PC-9 (cell line): Measurements from ENCODE around the gene UTP15. TPM values are rescaled to one million over a fixed set of nuclear protein-coding genes. Genes with fewer than 3 reads are reported as not detected.

Experiments used
- BruUV-seq: library from RNA; stranded (reverse); fragments of 400-500 nt; replicated peaks from 2 replicates; lab custom pipeline; 2021; lab: Mats Ljungman, UMichigan
- CTCF ChIA-PET: fragments of 300-600 bp; sonication (Branson Sonifier 250); formaldehyde crosslinking; loops from one replicate; lab custom pipeline; 2022; ENCODE audit warnings: antibody characterized with exemption; lab: Charles Lee
- POLR2A ChIA-PET: fragments of 300-600 bp; sonication (Branson Sonifier 250); formaldehyde crosslinking; loops from one replicate; lab custom pipeline; 2022; ENCODE audit warnings: antibody characterized with exemption; ENCODE audit not compliant: unreplicated experiment; lab: Charles Lee
- DNase-seq, 2 experiments: peaks; one replicate each; pipeline versions ENCODE4 v3.0.0 to v3.0.0-alpha.2; 2015 to 2022; ENCODE audit warnings: mixed read lengths in 1 of 2
- H2AFZ ChIP-seq: fragments of 200-600 bp; sonication (generic); 2 replicates; pipeline ENCODE4 v1.8.1; 2017; ENCODE audit warnings: antibody characterized with exemption
- H3F3A ChIP-seq: fragments of 200-600 bp; sonication (generic); 2 replicates; pipeline ENCODE4 v1.8.1; 2017; ENCODE audit warnings: antibody characterized with exemption, mild to moderate bottlenecking, low read depth; ENCODE audit not compliant: insufficient read depth
- H3K27ac ChIP-seq: fragments of 200-600 bp; sonication (generic); 2 replicates; pipeline ENCODE4 v1.6.1; 2016; ENCODE audit warnings: mixed run types
- H3K27me3 ChIP-seq: fragments of 200-600 bp; sonication (generic); 2 replicates; pipeline ENCODE4 v1.6.1; 2016; ENCODE audit warnings: low read depth, mixed run types; ENCODE audit not compliant: insufficient read depth
- H3K36me3 ChIP-seq: fragments of 200-600 bp; sonication (generic); 2 replicates; pipeline ENCODE4 v1.6.1; 2016; ENCODE audit warnings: low read depth, mixed run types
- H3K4me1 ChIP-seq: fragments of 200-600 bp; sonication (generic); replicated peaks from 2 replicates; pipeline ENCODE4 v1.6.1; 2016; ENCODE audit warnings: mixed run types; ENCODE audit not compliant: insufficient read depth
- H3K4me2 ChIP-seq: fragments of 200-600 bp; sonication (generic); 2 replicates; pipeline ENCODE4 v1.6.1; 2017; ENCODE audit warnings: mixed run types
- H3K4me3 ChIP-seq: fragments of 200-600 bp; sonication (generic); 2 replicates; pipeline ENCODE4 v1.6.1; 2016; ENCODE audit warnings: mixed run types
- H3K79me2 ChIP-seq: fragments of 200-600 bp; sonication (generic); 2 replicates; pipeline ENCODE4 v1.6.1; 2017; ENCODE audit warnings: low read depth, mixed run types
- H3K9me2 ChIP-seq: fragments of 200-600 bp; sonication (generic); 2 replicates; pipeline ENCODE4 v1.8.1; 2017; ENCODE audit warnings: mild to moderate bottlenecking; ENCODE audit not compliant: insufficient read depth
- H3K9me3 ChIP-seq: fragments of 200-600 bp; sonication (generic); 2 replicates; pipeline ENCODE4 v1.8.1; 2016; ENCODE audit warnings: low read depth; ENCODE audit not compliant: insufficient read depth
- H4K20me1 ChIP-seq: fragments of 200-600 bp; sonication (generic); 2 replicates; pipeline ENCODE4 v1.8.1; 2017; ENCODE audit not compliant: insufficient read depth
- EZH2 ChIP-seq: fragments of 200-600 bp; sonication (generic); IDR thresholded peaks from 2 replicates; pipeline ENCODE4 v1.8.0; 2017; ENCODE audit warnings: antibody characterized with exemption, low read depth
- intact Hi-C: fragments of 100-400 bp; cut with micrococcal nuclease; formaldehyde crosslinking; loops from one replicate; pipeline ENCODE4 v1.10.0; 2022; ENCODE audit not compliant: unreplicated experiment
- total RNA-seq: library from RNA; stranded (reverse); gene quantifications from 2 replicates; pipeline ENCODE4 v1.2.3, GENCODE V29; 2021
- TF ChIP-seq, protein P1 (sequence below): fragments of 200-600 bp; sonication (generic); conservative IDR thresholded peaks from 2 replicates; pipeline ENCODE4 v1.6.1; 2017; ENCODE audit warnings: mixed run types, antibody characterized with exemption, mild to moderate bottlenecking, moderate library complexity

Gene UTP15
- total RNA-seq, 1 experiment from 2014 or later: 19.4 TPM

DNA sequence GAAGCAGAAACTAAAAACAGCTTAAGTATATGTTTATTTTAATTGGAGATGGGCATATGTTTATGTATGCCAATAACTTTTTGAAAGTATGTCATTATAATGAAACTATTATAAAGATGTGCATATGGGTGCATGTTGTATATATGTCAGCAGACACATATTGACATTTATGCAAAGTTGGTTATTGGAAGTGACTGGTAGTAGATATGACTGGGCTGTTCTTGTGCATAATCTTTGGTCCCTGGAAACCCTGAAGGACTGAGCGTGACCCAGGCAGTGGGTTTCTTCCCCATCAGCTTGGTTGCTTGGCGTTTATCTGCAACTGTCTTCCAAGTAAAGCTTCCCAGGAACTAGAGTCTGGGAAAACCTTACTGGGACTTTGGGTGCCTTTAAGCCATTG lies 25.8 kb upstream of the UTP15 start:
- peaks cover 37% of the 10 kb centered on the region for H3K4me1 ChIP-seq
- ChIA-PET CTCF (no interaction called here), POLR2A (no interaction called here)
- H3K9me3 ChIP-seq: peaks cover 3% of the 10 kb centered on the region; the same call in 1 of the 2 replicates
- no peak overlapping the region for H3K4me3 ChIP-seq
- no TSS peak for BruUV-seq
- no peak overlapping the region for H2AFZ ChIP-seq
- H3F3A ChIP-seq: peaks cover 32% of the 10 kb centered on the region
- no peak for DNase-seq
- H4K20me1 ChIP-seq: no peaks in the 10 kb centered on the region
- TF ChIP-seq, protein P1, sequence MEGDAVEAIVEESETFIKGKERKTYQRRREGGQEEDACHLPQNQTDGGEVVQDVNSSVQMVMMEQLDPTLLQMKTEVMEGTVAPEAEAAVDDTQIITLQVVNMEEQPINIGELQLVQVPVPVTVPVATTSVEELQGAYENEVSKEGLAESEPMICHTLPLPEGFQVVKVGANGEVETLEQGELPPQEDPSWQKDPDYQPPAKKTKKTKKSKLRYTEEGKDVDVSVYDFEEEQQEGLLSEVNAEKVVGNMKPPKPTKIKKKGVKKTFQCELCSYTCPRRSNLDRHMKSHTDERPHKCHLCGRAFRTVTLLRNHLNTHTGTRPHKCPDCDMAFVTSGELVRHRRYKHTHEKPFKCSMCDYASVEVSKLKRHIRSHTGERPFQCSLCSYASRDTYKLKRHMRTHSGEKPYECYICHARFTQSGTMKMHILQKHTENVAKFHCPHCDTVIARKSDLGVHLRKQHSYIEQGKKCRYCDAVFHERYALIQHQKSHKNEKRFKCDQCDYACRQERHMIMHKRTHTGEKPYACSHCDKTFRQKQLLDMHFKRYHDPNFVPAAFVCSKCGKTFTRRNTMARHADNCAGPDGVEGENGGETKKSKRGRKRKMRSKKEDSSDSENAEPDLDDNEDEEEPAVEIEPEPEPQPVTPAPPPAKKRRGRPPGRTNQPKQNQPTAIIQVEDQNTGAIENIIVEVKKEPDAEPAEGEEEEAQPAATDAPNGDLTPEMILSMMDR: no peak
- no peak for TF ChIP-seq EZH2
- H3K9me2 ChIP-seq: no peaks in the 10 kb centered on the region
- no peaks in the 10 kb centered on the region for H3K27me3 ChIP-seq
- no peaks in the 10 kb centered on the region for H3K36me3 ChIP-seq
- no peaks in the 10 kb centered on the region for H3K79me2 ChIP-seq
- peak overlapping the region; percentile 83 for H3K27ac ChIP-seq
- intact Hi-C loops: loop anchor here (2.0 to 10.0 kb wide), 3 partner anchors 25 to 585 kb away; partner anchors contain the start of genes ANKRA2, FCHO2 and UTP15
- peak overlapping the region; percentile 84 for H3K4me2 ChIP-seq

DNA sequence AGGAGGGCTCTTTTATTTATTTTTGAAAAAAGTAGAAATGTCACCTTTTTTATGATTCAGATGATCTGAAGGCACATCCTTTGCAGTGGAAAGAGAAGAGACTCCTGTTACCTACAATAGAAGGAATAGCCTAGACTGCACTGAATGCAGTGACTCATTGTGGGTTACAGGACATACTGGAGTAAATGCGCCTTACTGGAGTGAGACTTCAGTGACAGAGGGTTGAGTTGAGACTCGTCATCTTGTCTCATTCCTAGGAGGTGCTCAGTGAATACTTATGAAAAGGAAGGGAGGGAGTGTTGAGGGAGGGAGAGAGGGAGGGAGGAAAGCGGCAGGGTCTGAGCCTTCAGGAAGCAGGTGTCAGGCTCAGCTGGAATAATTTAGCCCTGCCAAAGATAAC lies 25.4 kb upstream of the UTP15 start:
- H3K9me2 ChIP-seq: no peaks in the 10 kb centered on the region
- H3K79me2 ChIP-seq: no peaks in the 10 kb centered on the region
- peak overlapping the region; percentile 84 for H3K4me2 ChIP-seq
- intact Hi-C loops: loop anchor here (2.0 to 10.0 kb wide), 3 partner anchors 25 to 585 kb away; partner anchors contain the start of genes ANKRA2, FCHO2 and UTP15
- no peaks in the 10 kb centered on the region; the same call in 1 of the 2 replicates for H3K9me3 ChIP-seq
- H3K36me3 ChIP-seq: no peaks in the 10 kb centered on the region
- H3K27ac ChIP-seq: peak overlapping the region; percentile 83
- peaks cover 32% of the 10 kb centered on the region for H3F3A ChIP-seq
- ChIA-PET CTCF (no interaction called here), POLR2A (no interaction called here)
- H4K20me1 ChIP-seq: no peaks in the 10 kb centered on the region
- DNase-seq: peak; percentile 50 to 93
- peak overlapping the region; percentile 49; the same call in 1 of the 2 replicates for H2AFZ ChIP-seq
- no peak for TF ChIP-seq EZH2
- TF ChIP-seq, protein P1: no peak
- no peaks in the 10 kb centered on the region for H3K27me3 ChIP-seq
- peaks cover 37% of the 10 kb centered on the region for H3K4me1 ChIP-seq
- H3K4me3 ChIP-seq: no peak overlapping the region
- no TSS peak for BruUV-seq

- peak overlapping the region; percentile 45 for H3K4me3 ChIP-seq
- intact Hi-C loops: loop anchor here (5.0 to 10.0 kb wide), 2 partner anchors 90 to 587 kb away; partner anchors contain the start of gene FCHO2
- H3K79me2 ChIP-seq: no peaks in the 10 kb centered on the region
- POLR2A ChIA-PET: interaction anchor here (0.5 to 0.9 kb wide), 6 partner anchors 14 to 511 kb away, joined by 3 to 16 read pairs (median 6); no protein-coding TSS in a partner anchor
- no peak for DNase-seq
- peak overlapping the region; percentile 83 for H3K27ac ChIP-seq
- CTCF ChIA-PET: interaction anchor here (0.6 to 1.2 kb wide), 5 partner anchors 13 to 24 kb away, joined by 3 to 6 read pairs (median 3); partner anchors contain the start of genes ANKRA2 and UTP15
- peak overlapping the region; percentile 84 for H3K4me2 ChIP-seq
- TF ChIP-seq EZH2: no peak
- TF ChIP-seq, protein P1: no peak
- no peaks in the 10 kb centered on the region for H4K20me1 ChIP-seq
- peaks cover 32% of the 10 kb centered on the region for H3F3A ChIP-seq
- H3K36me3 ChIP-seq: no peaks in the 10 kb centered on the region
- no peaks in the 10 kb centered on the region for H3K27me3 ChIP-seq
- H3K9me3 ChIP-seq: no peaks in the 10 kb centered on the region; the same call in 1 of the 2 replicates
- H3K4me1 ChIP-seq: peaks cover 37% of the 10 kb centered on the region
- H3K9me2 ChIP-seq: no peaks in the 10 kb centered on the region
- H2AFZ ChIP-seq: peak overlapping the region; percentile 61
- BruUV-seq: TSS peak; percentile 94
These were observed 23.5 kb upstream of the UTP15 start for GRCh38 chr5:73542020-73542419.
